Inferior parietal cortex (tissue), 1 donor: ENCODE results near the gene RERGL.
"Not testable (repeated sequence)": the region's sequence is repeated elsewhere in the genome, so short reads cannot be mapped to it uniquely, and the experiment has no call there.

Source experiments
- DNase-seq: peaks from one replicate; pipeline ENCODE4 v3.0.0-alpha.2; 2016; ENCODE audit errors: extremely low spot score

The RERGL gene

GRCh38 chr12:18090093-18090492 lies at the start of gene RERGL:
TSS of gene RERGL (minus strand) at chr12:18090193. CDS start at chr12:18090140, 53 bp downstream.
- no peak for DNase-seq

- no peak for DNase-seq
Measured at GRCh38 chr12:18139254-18139653, 49.3 kb upstream of the RERGL start.

- DNase-seq, result no peak
Measured at GRCh38 chr12:18135509-18135908, 45.5 kb upstream of the RERGL start.

- no peak for DNase-seq
Measured at GRCh38 chr12:18135086-18135485, 45.1 kb upstream of the RERGL start.

- DNase-seq, result no peak
Measured at GRCh38 chr12:18130851-18131250, 40.9 kb upstream of the RERGL start.

GRCh38 chr12:18123707-18124106 lies 33.7 kb upstream of the RERGL start:
- no peak for DNase-seq

- DNase-seq, result no peak
Measured at GRCh38 chr12:18120899-18121298, 30.9 kb upstream of the RERGL start.

GRCh38 chr12:18108611-18109010 lies 18.6 kb upstream of the RERGL start:
- DNase-seq, result no peak

- DNase-seq, result no peak
Measured at GRCh38 chr12:18103624-18104023, 13.6 kb upstream of the RERGL start.

- no peak for DNase-seq
Measured at GRCh38 chr12:18101043-18101442, 11.1 kb upstream of the RERGL start.

- no peak for DNase-seq
Measured at GRCh38 chr12:18084080-18084479, 5.9 kb downstream of the RERGL start.

- no peak for DNase-seq
Measured at GRCh38 chr12:18079541-18080246, 10.3 kb downstream of the RERGL start.

GRCh38 chr12:18074001-18074400 lies 16.0 kb downstream of the RERGL start:
- DNase-seq, result no peak

GRCh38 chr12:18072723-18073122 lies 17.3 kb downstream of the RERGL start:
- DNase-seq, result no peak

- DNase-seq, result no peak
Measured at GRCh38 chr12:18071336-18071735, 18.7 kb downstream of the RERGL start.

- DNase-seq, result no peak
Measured at GRCh38 chr12:18068355-18068754, 21.6 kb downstream of the RERGL start.

- DNase-seq, result no peak
Measured at GRCh38 chr12:18066666-18067065, 23.3 kb downstream of the RERGL start.

GRCh38 chr12:18062867-18063266 lies 27.1 kb downstream of the RERGL start:
- DNase-seq, result not testable (repeated sequence)

- no peak for DNase-seq
Measured at GRCh38 chr12:18057051-18057450, 32.9 kb downstream of the RERGL start.

- no peak for DNase-seq
Measured at GRCh38 chr12:18054925-18055619, 34.9 kb downstream of the RERGL start.

GRCh38 chr12:18045446-18045992 lies 44.5 kb downstream of the RERGL start:
- no peak for DNase-seq

- DNase-seq, result not testable (repeated sequence)
Measured at GRCh38 chr12:18040060-18040742, 49.8 kb downstream of the RERGL start.
